Activated T-helper 1 cell treated with anti-CD3 and anti-CD28 coated beads, Interleukin-12 subunit alpha, Interleukin-12 subunit beta, Interleukin-2, Interleukin-4 antibody, amounts not matched to agents 30 ng/mL and 10 ng/mL and 1 ng/mL, durations not matched to agents 14 hours and 24 hours and 36 hours (primary cell): Measurements from ENCODE around the gene CAPS2. TPM values are rescaled to one million over a fixed set of nuclear protein-coding genes. Genes with fewer than 3 reads are reported as not detected.

Source experiments
- DNase-seq: peaks from one replicate; pipeline ENCODE4 v3.0.0; 2021; ENCODE audit warnings: low spot score
- H3K27ac Mint-ChIP-seq: one replicate; pipeline ENCODE4 v1.8.0; 2021; ENCODE audit warnings: mild to moderate bottlenecking, mixed read lengths
- H3K27me3 Mint-ChIP-seq: one replicate; pipeline ENCODE4 v1.8.0; 2022; ENCODE audit warnings: mild to moderate bottlenecking, moderate library complexity, mixed read lengths; ENCODE audit not compliant: insufficient read depth
- H3K36me3 Mint-ChIP-seq: one replicate; pipeline ENCODE4 v1.8.0; 2021; ENCODE audit warnings: low read depth, mixed read lengths
- H3K4me1 Mint-ChIP-seq: one replicate; pipeline ENCODE4 v1.8.0; 2021; ENCODE audit warnings: low read depth, mixed read lengths
- H3K4me3 Mint-ChIP-seq: one replicate; pipeline ENCODE4 v1.8.0; 2021; ENCODE audit warnings: mild to moderate bottlenecking, moderate library complexity, mixed read lengths
- H3K9me3 Mint-ChIP-seq: one replicate; pipeline ENCODE4 v1.8.0; 2021; ENCODE audit warnings: mixed read lengths
- intact Hi-C: fragments of 100-400 bp; cut with micrococcal nuclease; formaldehyde crosslinking; loops from one replicate; pipeline ENCODE4 v1.15.1; 2024
- total RNA-seq: library from RNA; stranded (reverse); gene quantifications from 2 replicates; pipeline ENCODE4 v1.2.3, GENCODE V29; 2022

Gene CAPS2
- total RNA-seq, 1 donor from 2014 or later: 1.1 TPM

DNA sequence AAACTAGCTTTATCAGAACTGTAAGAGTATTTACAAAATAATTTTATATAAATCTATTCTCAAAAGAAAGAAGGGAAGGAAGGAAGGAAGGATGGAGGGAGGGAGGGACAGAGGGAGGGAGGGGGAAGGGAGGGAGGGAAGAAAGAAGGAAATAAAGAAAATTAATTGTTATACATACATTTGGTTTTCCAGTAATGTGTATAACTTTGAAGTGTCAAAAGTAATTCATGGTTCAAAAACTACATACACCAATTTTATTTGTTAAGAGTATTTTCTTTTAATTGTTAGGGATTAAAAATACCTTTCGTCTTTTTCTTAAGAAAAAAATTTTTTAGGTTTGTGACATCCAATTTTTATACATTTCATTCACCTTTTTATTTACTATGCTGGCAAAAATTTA is 103.0 kb downstream of the CAPS2 start:
- no peak for DNase-seq
- Mint-ChIP-seq H3K27ac (no peak overlapping the region), H3K4me1 (no peaks in the 10 kb centered on the region), H3K36me3 (no peaks in the 10 kb centered on the region), H3K27me3 (no peaks in the 10 kb centered on the region), H3K9me3 (peaks cover 10% of the 10 kb centered on the region), H3K4me3 (no peak overlapping the region)
- intact Hi-C loops: no loop called here

Other genes with a start within 250 kb of the CAPS2 start
- gene KCNC2, start 120.5 kb downstream of the CAPS2 start, total RNA-seq: not detected in 2 replicates
- not detected in 2 replicates for gene GLIPR1L1, start 4.3 kb upstream of the CAPS2 start, total RNA-seq
- gene GLIPR1L2, start 60.8 kb upstream of the CAPS2 start, total RNA-seq: not detected in 2 replicates
- 7.3 and 7.6 TPM in 2 replicates for gene GLIPR1, start 150.4 kb upstream of the CAPS2 start, total RNA-seq
- 130 and 137 TPM in 2 replicates for gene KRR1, start 181.3 kb upstream of the CAPS2 start, total RNA-seq